ENCODE results near the gene GLRA1.

The GLRA1 gene

DNA sequence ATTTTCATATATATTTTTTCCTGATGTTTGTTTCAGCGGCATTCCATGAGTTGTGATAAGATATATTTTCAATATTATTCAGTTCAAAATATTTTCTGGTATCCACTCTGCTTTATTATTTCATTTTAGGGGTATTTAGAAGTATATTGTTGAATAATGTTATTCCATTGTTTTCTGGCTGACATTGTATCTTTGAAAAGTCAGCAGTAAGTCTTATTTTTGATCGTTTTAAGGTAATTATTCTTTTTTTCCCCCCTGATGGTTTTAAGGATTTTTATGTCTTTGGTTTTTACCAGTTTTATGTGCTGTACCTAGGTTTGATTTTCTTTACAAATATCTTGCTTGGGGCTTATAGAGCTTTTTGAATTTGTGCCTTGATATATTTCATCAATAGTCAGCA is 6.6 kb upstream of the GLRA1 start:
- Histone ChIP-seq H3K4me3 (no peak overlapping the region), H3K9me3 (ENCODE audit: low read depth, low read length) (no peaks in the 10 kb centered on the region), H3K9ac (ENCODE audit: insufficient read length) (no peak overlapping the region), H3K36me3 (ENCODE audit: insufficient read depth, low read length) (no peaks in the 10 kb centered on the region), H3K27ac (no peak overlapping the region)
- no peak for DNase-seq (ENCODE audit: low read depth, low spot score)
- TF ChIP-seq EZH2 (IDR thresholded peaks at IDR 0.05) = no peak
- no peak for TF ChIP-seq POLR2AphosphoS5 (IDR thresholded peaks at IDR 0.05; ENCODE audit: borderline replicate concordance, low read depth, low read length)
- TF ChIP-seq FOXP2 (optimal IDR thresholded peaks at IDR 0.05; ENCODE audit: control extremely low read depth, extremely low read length, insufficient read depth) = no peak

GRCh38 chr5:151926188-151926587 is 1.5 kb upstream of the GLRA1 start:
- TF ChIP-seq POLR2AphosphoS5 (IDR thresholded peaks at IDR 0.05; ENCODE audit: borderline replicate concordance, low read depth, low read length) (no peak), EZH2 (IDR thresholded peaks at IDR 0.05) (no peak), FOXP2 (optimal IDR thresholded peaks at IDR 0.05; ENCODE audit: control extremely low read depth, extremely low read length, insufficient read depth) (no peak)
- DNase-seq (ENCODE audit: low read depth, low spot score) = no peak
- H3K27ac ChIP-seq = no peak overlapping the region
- H3K36me3 ChIP-seq (ENCODE audit: insufficient read depth, low read length) = no peaks in the 10 kb centered on the region
- H3K9me3 ChIP-seq (ENCODE audit: low read depth, low read length) = no peaks in the 10 kb centered on the region
- H3K4me3 ChIP-seq = no peak overlapping the region
- H3K9ac ChIP-seq (ENCODE audit: insufficient read length) = no peak overlapping the region

DNA sequence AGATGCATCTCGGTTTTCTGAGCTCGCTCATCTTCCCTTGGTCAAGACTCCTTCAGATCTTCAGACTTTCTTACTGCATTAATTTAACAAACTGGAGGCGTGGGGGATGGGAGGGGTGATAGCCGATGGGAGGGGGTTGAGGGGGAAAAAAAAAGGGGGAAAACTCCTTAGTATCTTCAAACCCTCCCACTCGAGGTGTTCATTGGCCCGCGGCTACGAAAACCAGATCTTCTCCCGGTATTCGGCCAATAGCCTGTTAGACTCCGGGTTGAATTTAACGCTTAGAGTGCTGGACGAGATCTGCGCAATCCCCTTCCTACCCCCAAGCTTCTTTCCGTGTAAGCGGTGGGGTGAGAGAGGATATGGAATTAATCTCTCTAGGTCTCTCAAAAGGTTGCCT is 689 bp upstream of the GLRA1 start:
- H3K4me3 ChIP-seq = no peak overlapping the region
- no peaks in the 10 kb centered on the region for H3K9me3 ChIP-seq (ENCODE audit: low read depth, low read length)
- no peaks in the 10 kb centered on the region for H3K36me3 ChIP-seq (ENCODE audit: insufficient read depth, low read length)
- no peak for TF ChIP-seq POLR2AphosphoS5 (IDR thresholded peaks at IDR 0.05; ENCODE audit: borderline replicate concordance, low read depth, low read length)
- TF ChIP-seq EZH2 (IDR thresholded peaks at IDR 0.05) = no peak
- no peak for TF ChIP-seq FOXP2 (optimal IDR thresholded peaks at IDR 0.05; ENCODE audit: control extremely low read depth, extremely low read length, insufficient read depth)
- DNase-seq (ENCODE audit: low read depth, low spot score) = no peak
- H3K9ac ChIP-seq (ENCODE audit: insufficient read length) = no peak overlapping the region
- no peak overlapping the region for H3K27ac ChIP-seq

GRCh38 chr5:151923866-151924476 is 680 bp downstream of the GLRA1 start:
- TF ChIP-seq POLR2AphosphoS5 (IDR thresholded peaks at IDR 0.05; ENCODE audit: borderline replicate concordance, low read depth, low read length) = no peak
- no peak for TF ChIP-seq FOXP2 (optimal IDR thresholded peaks at IDR 0.05; ENCODE audit: control extremely low read depth, extremely low read length, insufficient read depth)
- Histone ChIP-seq H3K27ac (no peak overlapping the region), H3K9ac (ENCODE audit: insufficient read length) (no peak overlapping the region), H3K36me3 (ENCODE audit: insufficient read depth, low read length) (no peaks in the 10 kb centered on the region), H3K9me3 (ENCODE audit: low read depth, low read length) (no peaks in the 10 kb centered on the region), H3K4me3 (no peak overlapping the region)
- DNase-seq (ENCODE audit: low read depth, low spot score) = no peak

- TF ChIP-seq POLR2AphosphoS5 (IDR thresholded peaks at IDR 0.05; ENCODE audit: borderline replicate concordance, low read depth, low read length) (no peak), FOXP2 (optimal IDR thresholded peaks at IDR 0.05; ENCODE audit: control extremely low read depth, extremely low read length, insufficient read depth) (no peak), EZH2 (IDR thresholded peaks at IDR 0.05) (no peak)
- H3K4me3 ChIP-seq = no peak overlapping the region
- no peak overlapping the region for H3K27ac ChIP-seq
- no peaks in the 10 kb centered on the region for H3K36me3 ChIP-seq (ENCODE audit: insufficient read depth, low read length)
- H3K9ac ChIP-seq (ENCODE audit: insufficient read length) = no peak overlapping the region
- DNase-seq (ENCODE audit: low read depth, low spot score) = no peak
- H3K9me3 ChIP-seq (ENCODE audit: low read depth, low read length) = no peaks in the 10 kb centered on the region
These were observed 2.7 kb downstream of the GLRA1 start for GRCh38 chr5:151921916-151922315.

DNA sequence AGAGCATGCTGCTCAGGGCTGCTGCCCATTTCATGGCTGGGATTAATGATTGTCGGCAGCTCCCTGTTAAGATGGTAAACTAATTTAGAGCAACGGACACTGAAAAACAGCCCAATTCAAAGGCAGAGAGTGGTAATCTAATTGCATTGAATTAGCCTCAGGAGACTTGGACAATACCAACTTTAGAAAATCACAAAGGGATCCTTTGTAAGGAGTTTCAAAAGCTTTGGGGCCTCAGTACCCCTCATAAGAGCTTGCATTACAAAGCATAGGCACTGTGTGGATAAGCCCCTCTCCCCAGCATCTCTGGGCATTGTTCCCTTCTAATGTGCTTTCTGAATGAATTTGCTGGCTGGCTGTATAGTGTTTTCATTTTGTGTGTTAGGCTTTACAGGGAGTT is 6.7 kb downstream of the GLRA1 start:
- Histone ChIP-seq H3K36me3 (ENCODE audit: insufficient read depth, low read length) (no peaks in the 10 kb centered on the region), H3K9ac (ENCODE audit: insufficient read length) (no peak overlapping the region), H3K4me3 (no peak overlapping the region), H3K27ac (no peak overlapping the region), H3K9me3 (ENCODE audit: low read depth, low read length) (no peaks in the 10 kb centered on the region)
- no peak for DNase-seq (ENCODE audit: low read depth, low spot score)
- no peak for TF ChIP-seq EZH2 (IDR thresholded peaks at IDR 0.05)
- TF ChIP-seq FOXP2 (optimal IDR thresholded peaks at IDR 0.05; ENCODE audit: control extremely low read depth, extremely low read length, insufficient read depth) = no peak
- no peak for TF ChIP-seq POLR2AphosphoS5 (IDR thresholded peaks at IDR 0.05; ENCODE audit: borderline replicate concordance, low read depth, low read length)

GRCh38 chr5:151913425-151913824 is 11.2 kb downstream of the GLRA1 start:
- Histone ChIP-seq H3K4me3 (no peak overlapping the region), H3K9ac (ENCODE audit: insufficient read length) (no peak overlapping the region), H3K36me3 (ENCODE audit: insufficient read depth, low read length) (no peaks in the 10 kb centered on the region), H3K9me3 (ENCODE audit: low read depth, low read length) (no peaks in the 10 kb centered on the region), H3K27ac (no peak overlapping the region)
- TF ChIP-seq FOXP2 (optimal IDR thresholded peaks at IDR 0.05; ENCODE audit: control extremely low read depth, extremely low read length, insufficient read depth) (no peak), EZH2 (IDR thresholded peaks at IDR 0.05) (no peak), POLR2AphosphoS5 (IDR thresholded peaks at IDR 0.05; ENCODE audit: borderline replicate concordance, low read depth, low read length) (no peak)
- no peak for DNase-seq (ENCODE audit: low read depth, low spot score)

DNA sequence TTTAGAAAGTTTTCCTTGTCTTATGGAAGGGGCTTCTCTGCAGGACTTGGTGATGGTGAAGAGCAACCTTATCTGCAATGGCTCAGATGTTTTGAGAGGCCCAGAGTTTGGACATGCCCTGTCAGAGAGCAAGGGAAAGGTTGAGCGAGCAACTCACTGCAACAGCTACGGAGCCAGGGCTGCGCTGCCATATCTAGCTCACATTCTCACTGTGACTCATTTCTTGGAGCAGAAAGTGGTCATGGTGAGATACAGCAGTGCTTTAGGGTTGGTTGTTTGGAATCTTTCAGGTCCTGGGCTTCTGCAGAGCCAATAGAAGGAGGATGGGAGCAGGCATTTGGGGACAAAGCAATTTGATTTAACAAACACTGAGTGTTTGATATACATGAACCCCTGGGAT is 12.3 kb downstream of the GLRA1 start:
- no peak overlapping the region for H3K27ac ChIP-seq
- no peak overlapping the region for H3K4me3 ChIP-seq
- no peaks in the 10 kb centered on the region for H3K36me3 ChIP-seq (ENCODE audit: insufficient read depth, low read length)
- H3K9ac ChIP-seq (ENCODE audit: insufficient read length) = no peak overlapping the region
- TF ChIP-seq EZH2 (IDR thresholded peaks at IDR 0.05) = no peak
- no peak for TF ChIP-seq FOXP2 (optimal IDR thresholded peaks at IDR 0.05; ENCODE audit: control extremely low read depth, extremely low read length, insufficient read depth)
- TF ChIP-seq POLR2AphosphoS5 (IDR thresholded peaks at IDR 0.05; ENCODE audit: borderline replicate concordance, low read depth, low read length) = no peak
- H3K9me3 ChIP-seq (ENCODE audit: low read depth, low read length) = no peaks in the 10 kb centered on the region
- no peak for DNase-seq (ENCODE audit: low read depth, low spot score)

DNA sequence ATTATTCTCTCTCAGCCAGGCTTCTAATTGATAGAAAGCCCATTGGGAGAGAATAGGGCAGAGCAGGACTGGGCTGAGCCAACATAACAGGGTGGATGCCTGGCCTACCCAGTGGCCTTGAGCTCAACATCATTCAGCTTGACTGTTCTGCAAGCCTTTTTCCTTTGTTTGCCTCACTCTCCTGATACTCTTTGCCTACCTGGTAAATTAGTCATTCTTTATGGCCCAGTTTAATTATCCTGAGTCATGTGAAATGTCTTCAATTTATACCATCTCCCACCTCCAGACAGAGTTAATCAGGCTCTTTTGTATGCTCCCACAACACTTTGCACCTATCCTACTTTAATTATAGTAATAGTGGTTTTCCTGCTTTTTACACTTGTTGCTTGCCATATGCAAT is 13.6 kb downstream of the GLRA1 start:
- DNase-seq (ENCODE audit: low read depth, low spot score) = no peak
- no peak for TF ChIP-seq POLR2AphosphoS5 (IDR thresholded peaks at IDR 0.05; ENCODE audit: borderline replicate concordance, low read depth, low read length)
- no peak for TF ChIP-seq FOXP2 (optimal IDR thresholded peaks at IDR 0.05; ENCODE audit: control extremely low read depth, extremely low read length, insufficient read depth)
- no peak for TF ChIP-seq EZH2 (IDR thresholded peaks at IDR 0.05)
- Histone ChIP-seq H3K4me3 (no peak overlapping the region), H3K36me3 (ENCODE audit: insufficient read depth, low read length) (no peaks in the 10 kb centered on the region), H3K9me3 (ENCODE audit: low read depth, low read length) (no peaks in the 10 kb centered on the region), H3K9ac (ENCODE audit: insufficient read length) (no peak overlapping the region), H3K27ac (no peak overlapping the region)

Data from SK-N-MC (cell line).